ENCODE results near the gene MIER2.

MIER2 gene

GRCh38 chr19:342801-343421 is 1.7 kb downstream of the MIER2 start:
- TF ChIP-seq CTCF (IDR thresholded peaks at IDR 0.05; ENCODE audit: low read length, missing control alignments), result no peak
- DNase-seq (ENCODE audit: low read depth), result peak; percentile 90
- peak overlapping the region; percentile 62 for H3K4me3 ChIP-seq (replicated peaks; ENCODE audit: low read depth, low read length)

DNA sequence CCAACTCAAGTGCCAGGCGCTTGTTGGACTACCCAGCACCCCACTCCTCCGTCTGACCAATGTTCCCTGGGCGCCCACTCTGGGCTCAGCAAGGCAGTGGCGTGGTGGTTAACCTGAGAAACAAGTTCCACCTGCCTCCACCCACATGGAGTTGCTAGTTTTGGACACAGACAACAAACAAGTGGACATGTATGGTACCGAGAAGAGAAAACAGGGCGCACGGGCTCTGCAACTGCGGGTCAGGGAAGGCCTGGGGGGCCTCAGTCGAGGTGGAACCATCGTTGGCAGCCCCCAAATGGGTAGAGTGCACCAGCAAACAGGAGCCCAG is 2.5 kb downstream of the MIER2 start:
- no peak for DNase-seq (ENCODE audit: low read depth)
- H3K4me3 ChIP-seq (replicated peaks; ENCODE audit: low read depth, low read length), result peak overlapping the region; percentile 62
- TF ChIP-seq CTCF (IDR thresholded peaks at IDR 0.05; ENCODE audit: low read length, missing control alignments), result no peak

GRCh38 chr19:341386-342127 is 3.0 kb downstream of the MIER2 start:
- no peak for DNase-seq (ENCODE audit: low read depth)
- no peak for TF ChIP-seq CTCF (IDR thresholded peaks at IDR 0.05; ENCODE audit: low read length, missing control alignments)
- no peak overlapping the region for H3K4me3 ChIP-seq (replicated peaks; ENCODE audit: low read depth, low read length)

DNA sequence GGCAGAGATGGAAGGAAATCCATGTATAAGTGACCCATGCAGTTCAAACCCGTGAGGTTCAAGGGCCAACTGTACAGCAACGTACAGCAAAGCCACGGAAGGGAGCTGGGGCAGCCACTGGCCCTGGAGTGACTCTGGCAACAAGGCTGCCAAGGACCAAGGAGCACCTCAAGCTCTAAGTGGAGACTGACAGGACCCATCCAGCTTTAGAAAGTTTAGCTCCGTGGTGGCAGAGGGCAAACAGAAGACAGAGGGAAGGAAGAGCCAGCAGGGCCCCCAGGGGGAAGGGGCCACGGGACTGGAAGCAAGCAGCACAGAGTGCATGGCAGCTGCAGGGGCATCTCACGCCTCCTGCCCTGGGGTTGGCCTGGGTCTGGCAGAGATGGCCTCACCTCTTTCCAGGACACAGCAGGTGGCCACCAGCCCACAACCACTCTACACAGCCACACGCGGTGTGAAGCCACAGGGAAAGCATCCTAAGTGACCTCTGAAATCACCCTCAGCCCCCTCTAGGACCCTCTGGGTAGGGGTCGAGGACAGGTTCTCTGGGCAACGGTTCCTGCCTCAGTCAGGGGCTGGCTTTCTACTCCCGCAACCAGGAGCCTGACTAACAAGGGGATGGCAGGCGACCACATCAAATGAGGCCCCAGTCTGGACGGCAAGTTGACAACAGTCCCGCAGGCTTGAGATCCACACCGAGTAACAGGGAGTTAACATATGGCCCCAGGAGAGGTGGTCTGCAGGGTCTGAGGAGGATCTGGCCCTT is 3.8 kb downstream of the MIER2 start:
- TF ChIP-seq CTCF (IDR thresholded peaks at IDR 0.05; ENCODE audit: low read length, missing control alignments), result no peak
- H3K4me3 ChIP-seq (replicated peaks; ENCODE audit: low read depth, low read length), result no peak overlapping the region
- no peak for DNase-seq (ENCODE audit: low read depth)

DNA sequence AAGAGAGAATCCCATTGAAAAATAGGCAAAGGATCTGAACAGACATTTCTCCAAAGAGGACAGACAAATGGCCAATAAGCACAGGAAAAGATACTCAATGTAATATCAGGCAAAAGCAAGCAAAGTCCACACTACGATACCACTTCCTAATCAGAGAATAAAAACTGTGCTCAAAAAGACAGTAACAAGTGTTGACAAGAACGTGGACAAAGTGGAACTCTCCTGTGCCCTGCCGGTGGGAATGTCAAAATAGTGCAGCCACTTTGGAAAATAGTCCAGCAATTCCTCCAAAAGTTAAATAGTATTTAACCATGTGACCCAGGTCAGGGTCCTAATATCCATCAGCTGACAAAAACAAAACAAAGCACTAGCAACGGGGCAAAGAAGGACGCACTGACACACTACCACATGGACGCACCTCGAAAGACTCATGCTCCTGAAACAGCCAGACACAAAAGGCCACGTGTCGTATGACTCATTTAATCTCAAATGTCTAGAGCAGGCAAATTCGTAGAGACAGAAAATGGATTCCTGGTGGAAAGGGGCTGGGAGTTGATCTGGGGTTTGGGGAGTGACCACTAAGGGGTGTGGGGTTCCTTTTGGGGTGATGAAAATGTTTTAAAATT is 5.2 kb downstream of the MIER2 start:
- no peak overlapping the region for H3K4me3 ChIP-seq (replicated peaks; ENCODE audit: low read depth, low read length)
- DNase-seq (ENCODE audit: low read depth), result no peak
- no peak for TF ChIP-seq CTCF (IDR thresholded peaks at IDR 0.05; ENCODE audit: low read length, missing control alignments)

DNA sequence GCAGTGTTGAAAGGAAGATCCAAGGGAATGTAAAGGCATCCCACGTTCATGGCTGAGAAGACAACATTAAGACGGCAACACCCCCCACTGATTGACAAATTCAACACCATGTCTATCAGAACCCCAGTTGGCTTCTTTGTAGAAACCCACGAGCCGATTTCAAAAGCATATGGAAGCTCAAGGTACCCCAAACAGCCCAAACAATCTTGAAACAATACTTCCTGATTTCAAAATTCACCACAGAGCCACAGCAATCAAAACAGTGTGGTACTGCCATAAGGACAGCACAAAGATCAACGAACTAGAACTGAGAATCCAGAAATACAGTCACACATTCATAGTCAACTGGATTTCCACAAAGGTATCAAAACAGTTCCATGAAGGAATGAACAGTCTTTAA is 6.2 kb downstream of the MIER2 start:
- no peak overlapping the region for H3K4me3 ChIP-seq (replicated peaks; ENCODE audit: low read depth, low read length)
- TF ChIP-seq CTCF (IDR thresholded peaks at IDR 0.05; ENCODE audit: low read length, missing control alignments), result no peak
- DNase-seq (ENCODE audit: low read depth), result no peak

Data from fibroblast of pulmonary artery (primary cell).